ENCODE results near the gene IRX6.

The IRX6 gene

GRCh38 chr16:55324285-55325079, 479 bp downstream of the IRX6 start:
- no peak for DNase-seq (ENCODE audit: low spot score)

GRCh38 chr16:55325080-55325447, 1.1 kb downstream of the IRX6 start:
- DNase-seq (ENCODE audit: low spot score): no peak

GRCh38 chr16:55325458-55326109, 1.6 kb downstream of the IRX6 start:
- DNase-seq (ENCODE audit: low spot score): no peak

GRCh38 chr16:55326261-55327092, 2.5 kb downstream of the IRX6 start:
- DNase-seq (ENCODE audit: low spot score): no peak

GRCh38 chr16:55328611-55329569, 4.9 kb downstream of the IRX6 start:
- no peak for DNase-seq (ENCODE audit: low spot score)

- no peak for DNase-seq (ENCODE audit: low spot score)
Observed at GRCh38 chr16:55329791-55330428, 5.9 kb downstream of the IRX6 start.

GRCh38 chr16:55330781-55331647, 7.0 kb downstream of the IRX6 start:
- no peak for DNase-seq (ENCODE audit: low spot score)

- no peak for DNase-seq (ENCODE audit: low spot score)
Observed at GRCh38 chr16:55331648-55332185, 7.7 kb downstream of the IRX6 start.

GRCh38 chr16:55333684-55334083, 9.7 kb downstream of the IRX6 start:
- no peak for DNase-seq (ENCODE audit: low spot score)

- no peak for DNase-seq (ENCODE audit: low spot score)
Observed at GRCh38 chr16:55338646-55339045, 14.6 kb downstream of the IRX6 start.

GRCh38 chr16:55340445-55340844, 16.4 kb downstream of the IRX6 start:
- no peak for DNase-seq (ENCODE audit: low spot score)

GRCh38 chr16:55341681-55342080, 17.7 kb downstream of the IRX6 start:
- DNase-seq (ENCODE audit: low spot score): no peak

GRCh38 chr16:55346475-55346874, 22.5 kb downstream of the IRX6 start:
- no peak for DNase-seq (ENCODE audit: low spot score)

- no peak for DNase-seq (ENCODE audit: low spot score)
Observed at GRCh38 chr16:55349867-55350266, 25.9 kb downstream of the IRX6 start.

- no peak for DNase-seq (ENCODE audit: low spot score)
Observed at GRCh38 chr16:55350984-55351383, 27.0 kb downstream of the IRX6 start.

GRCh38 chr16:55351936-55352335, 27.9 kb downstream of the IRX6 start:
- no peak for DNase-seq (ENCODE audit: low spot score)

- DNase-seq (ENCODE audit: low spot score): no peak
Observed at GRCh38 chr16:55357241-55357640, 33.2 kb downstream of the IRX6 start.

- DNase-seq (ENCODE audit: low spot score): no peak
Observed at GRCh38 chr16:55359946-55360345, 35.9 kb downstream of the IRX6 start.

GRCh38 chr16:55364811-55365210, 40.8 kb downstream of the IRX6 start:
- DNase-seq (ENCODE audit: low spot score): no peak

GRCh38 chr16:55367301-55367811, 43.4 kb downstream of the IRX6 start:
- no peak for DNase-seq (ENCODE audit: low spot score)
